ENCODE results near the gene SCAI. TPM values are rescaled to one million over a fixed set of nuclear protein-coding genes. Genes with fewer than 3 reads are reported as not detected.
"Not testable (repeated sequence)": the region's sequence is repeated elsewhere in the genome, so short reads cannot be mapped to it uniquely, and the experiment has no call there.

SCAI gene
- polyA plus RNA-seq, 2 of the 4 experiments (the other 2 are of a cell fraction), result 2.1 to 5.0 TPM

GRCh38 chr9:125189011-125189360 is 45.7 kb upstream of the SCAI start:
- ChIA-PET POLR2A (no interaction called here), CTCF (no interaction called here)
- no peak for DNase-seq (ENCODE audit: low read depth in 1 of 2, low spot score in 1 of 2)
- Histone ChIP-seq H3K4me1 (peaks cover 20% of the 10 kb centered on the region; the same call in 2 of the 3 replicates), H3K4me2 (peak overlapping the region; percentile 79), H3K9me3 (no peaks in the 10 kb centered on the region), H3K27ac (peak overlapping the region; percentile 88), H3K4me3 (peak overlapping the region; percentile 75)
- FAIRE-seq, result no peak
- WGBS (ENCODE audit: missing lambda C conversion rate), result 2% methylated on average over 26 of the region's 26 CpGs
- peak; percentile 39 to 42; a peak in 4 of 6 replicates for ATAC-seq
- TF ChIP-seq GATA3 (IDR thresholded peaks at IDR 0.05; ENCODE audit: borderline replicate concordance) (no peak), RAD21 (conservative IDR thresholded peaks at IDR 0.05 in 1 of 2, IDR thresholded peaks at IDR 0.05 in 1 of 2) (no peak), MAZ (IDR thresholded peaks at IDR 0.05; ENCODE audit: borderline replicate concordance, low read depth, low read length) (no peak), TP53 (CRISPR knock-in tag; IDR thresholded peaks at IDR 0.05) (no peak), NR3C1 (IDR thresholded peaks at IDR 0.05) (no peak)

- no peak for FAIRE-seq
- no peak for ATAC-seq
- CTCF ChIA-PET, result interaction anchor here (1.0 kb wide), 1 partner anchor 114 kb away, joined by 5 read pairs; no protein-coding TSS in a partner anchor
- no peaks in the 10 kb centered on the region for H3K9me3 ChIP-seq
- H3K4me2 ChIP-seq, result no peak overlapping the region
- no peak overlapping the region for H3K4me3 ChIP-seq
- H3K27ac ChIP-seq, result no peak overlapping the region
- POLR2A ChIA-PET, result no interaction called here
- peaks cover 12% of the 10 kb centered on the region; the same call in 2 of the 3 replicates for H3K4me1 ChIP-seq
- DNase-seq (ENCODE audit: low read depth in 1 of 2, low spot score in 1 of 2), result no peak
- TF ChIP-seq SREBF2 (IDR thresholded peaks at IDR 0.05) (no peak), HMGXB4 (CRISPR knock-in tag; IDR thresholded peaks at IDR 0.05; ENCODE audit: borderline replicate concordance) (no peak), CEBPB (IDR thresholded peaks at IDR 0.05) (no peak)
- WGBS (ENCODE audit: missing lambda C conversion rate), result 94% methylated on average over 2 of the region's 2 CpGs
Observed at GRCh38 chr9:125183561-125183960, 40.2 kb upstream of the SCAI start.

- ChIA-PET POLR2A (no interaction called here), CTCF (no interaction called here)
- Histone ChIP-seq H3K9me3 (no peaks in the 10 kb centered on the region), H3K27ac (no peak overlapping the region), H3K4me2 (no peak overlapping the region), H3K4me3 (no peak overlapping the region), H3K4me1 (peaks cover 8% of the 10 kb centered on the region; the same call in 1 of the 3 replicates)
- TF ChIP-seq TP53 (CRISPR knock-in tag; IDR thresholded peaks at IDR 0.05) (no peak), REST (IDR thresholded peaks at IDR 0.05) (no peak), HMGXB4 (CRISPR knock-in tag; IDR thresholded peaks at IDR 0.05; ENCODE audit: borderline replicate concordance) (no peak), ATOH8 (CRISPR knock-in tag; IDR thresholded peaks at IDR 0.05; ENCODE audit: low read depth) (no peak), POLR2A (IDR thresholded peaks at IDR 0.05; ENCODE audit: low read length) (no peak), RCOR1 (IDR thresholded peaks at IDR 0.05; ENCODE audit: low read depth, low read length) (no peak), NPAS2 (CRISPR knock-in tag; IDR thresholded peaks at IDR 0.05; ENCODE audit: borderline replicate concordance) (no peak), TFCP2L1 (CRISPR knock-in tag; IDR thresholded peaks at IDR 0.05) (no peak), MAZ (IDR thresholded peaks at IDR 0.05; ENCODE audit: borderline replicate concordance, low read depth, low read length) (no peak), ZNF302 (CRISPR knock-in tag; IDR thresholded peaks at IDR 0.05) (no peak), FOXS1 (CRISPR knock-in tag; IDR thresholded peaks at IDR 0.05) (no peak), CBX8 (IDR thresholded peaks at IDR 0.05) (no peak), NFE2L2 (conservative IDR thresholded peaks at IDR 0.05; ENCODE audit: low read length) (no peak), USF2 (IDR thresholded peaks at IDR 0.05) (no peak), ZSCAN20 (CRISPR knock-in tag; IDR thresholded peaks at IDR 0.05) (no peak), SMC3 (IDR thresholded peaks at IDR 0.05) (no peak), NR3C1 (IDR thresholded peaks at IDR 0.05) (no peak), ZFP36 (IDR thresholded peaks at IDR 0.05; ENCODE audit: borderline replicate concordance, partially characterized antibody) (no peak)
- WGBS (ENCODE audit: missing lambda C conversion rate), result 88% methylated on average over 2 of the region's 2 CpGs
- ATAC-seq, result no peak
- DNase-seq (ENCODE audit: low read depth in 1 of 2, low spot score in 1 of 2), result no peak
- FAIRE-seq, result no peak
Observed at GRCh38 chr9:125183054-125183453, 39.7 kb upstream of the SCAI start.

- 92% methylated on average over 4 of the region's 4 CpGs for WGBS (ENCODE audit: missing lambda C conversion rate)
- DNase-seq (ENCODE audit: low read depth in 1 of 2, low spot score in 1 of 2); H3K4me1 ChIP-seq; H3K4me2 ChIP-seq; FAIRE-seq; H3K4me3 ChIP-seq; H3K9me3 ChIP-seq; H3K27ac ChIP-seq; ATAC-seq; POLR2A ChIA-PET: not testable (repeated sequence)
- CTCF ChIA-PET, result interaction anchor here (0.9 kb wide), 1 partner anchor 19 kb away, joined by 3 read pairs; no protein-coding TSS in a partner anchor
Observed at GRCh38 chr9:125181756-125182155, 38.4 kb upstream of the SCAI start.
